GM12878 (cell line): Measurements from ENCODE around the gene LAMA2. TPM values are rescaled to one million over a fixed set of nuclear protein-coding genes. Genes with fewer than 3 reads are reported as not detected.

Experiments
- ATAC-seq: fragments of 200-7000 bp; cut with Tn5 transposase; 3 replicates; pipeline ENCODE4 v1.9.1; 2020; ENCODE audit warnings: mild to moderate bottlenecking, moderate library complexity
- BruUV-seq: library from RNA; stranded (reverse); fragments of 400-500 nt; replicated peaks from 2 replicates; lab custom pipeline; 2021; lab: Mats Ljungman, UMichigan
- CTCF ChIA-PET: fragments of 300-600 bp; sonication (Branson Sonifier 250); formaldehyde crosslinking; extraction: SDS; loops from one replicate; lab custom pipeline; 2021; ENCODE audit warnings: inconsistent platforms; lab: Yijun Ruan, JAX
- POLR2A ChIA-PET: fragments of 350-600 bp; formaldehyde crosslinking; extraction: SDS; loops from one replicate; lab custom pipeline; 2021; ENCODE audit warnings: inconsistent platforms; lab: Charles Lee
- RAD21 ChIA-PET: fragments of 300-600 bp; sonication (Branson Sonifier 250); formaldehyde crosslinking; loops from one replicate; lab custom pipeline; 2023; ENCODE audit warnings: antibody characterized with exemption; ENCODE audit not compliant: unreplicated experiment; lab: Charles Lee
- SMC1A ChIA-PET: fragments of 300-600 bp; sonication (Branson Sonifier 250); formaldehyde crosslinking; loops from one replicate; lab custom pipeline; 2023; ENCODE audit not compliant: unreplicated experiment, uncharacterized antibody; lab: Charles Lee
- DNase-seq: peaks from one replicate; pipeline ENCODE4 v3.0.0-alpha.2; 2011; ENCODE audit warnings: low read depth, low spot score
- FAIRE-seq: peaks from 3 replicates; lab custom pipeline; 2011; peaks lifted over from hg19 to GRCh38; lab: Jason Lieb, UNC
- H2AFZ ChIP-seq: 2 replicates; pipeline ENCODE4 v1.6.0; 2011; ENCODE audit warnings: low read depth, low read length, control low read depth; ENCODE audit not compliant: control insufficient read depth
- H3K27ac ChIP-seq: 2 replicates; pipeline ENCODE4 v1.5.1; 2011; ENCODE audit warnings: control low read depth; ENCODE audit not compliant: control insufficient read depth, insufficient read depth
- H3K27me3 ChIP-seq, 2 experiments: replicated peaks in 1 of 2; 2 replicates each; pipeline versions ENCODE4 v1.6.0 to v1.6.1; 2011; ENCODE audit warnings: low read length in 1 of 2; ENCODE audit not compliant: control insufficient read depth in 2 of 2, insufficient read depth in 2 of 2
- H3K36me3 ChIP-seq, 2 experiments: 2 replicates each; pipeline ENCODE4 v1.5.1; 2011; ENCODE audit warnings: low read length in 1 of 2; ENCODE audit not compliant: control insufficient read depth in 2 of 2, insufficient read depth in 2 of 2
- H3K4me1 ChIP-seq: 2 replicates; pipeline ENCODE4 v1.6.1; 2011; ENCODE audit warnings: mild to moderate bottlenecking, low read length, moderate library complexity, mixed read lengths; ENCODE audit not compliant: control insufficient read depth, insufficient read depth
- H3K4me2 ChIP-seq: 2 replicates; pipeline ENCODE4 v1.6.0; 2011; ENCODE audit warnings: control low read depth; ENCODE audit not compliant: control insufficient read depth, insufficient read depth
- H3K4me3 ChIP-seq: fragments of 200-600 bp; sonication (generic); 2 replicates; pipeline ENCODE4 v1.5.1; 2016
- H3K79me2 ChIP-seq: 2 replicates; pipeline ENCODE4 v1.6.0; 2011; ENCODE audit warnings: low read length; ENCODE audit not compliant: control insufficient read depth, insufficient read depth
- H3K9ac ChIP-seq: 2 replicates; pipeline ENCODE4 v1.8.0; 2011; ENCODE audit warnings: low read length, control low read depth, mixed read lengths; ENCODE audit not compliant: control insufficient read depth, insufficient read depth
- H3K9me3 ChIP-seq: replicated peaks from 3 replicates; pipeline ENCODE4 v1.5.1; 2011; ENCODE audit warnings: mild to moderate bottlenecking, low read length; ENCODE audit not compliant: control insufficient read depth, insufficient read depth
- H4K20me1 ChIP-seq: 2 replicates; pipeline ENCODE4 v1.6.0; 2011; ENCODE audit not compliant: control insufficient read depth, insufficient read depth
- ATF3 ChIP-seq: IDR thresholded peaks from 2 replicates; pipeline ENCODE4 v1.6.1; 2011; ENCODE audit warnings: low read depth, mild to moderate bottlenecking, low read length, moderate library complexity, borderline replicate concordance; ENCODE audit errors: extremely low read depth
- CTCF ChIP-seq, 3 experiments: IDR thresholded peaks in 2 of 3; conservative IDR thresholded peaks in 1 of 3; 2 replicates each; pipeline ENCODE4 v1.5.1; 2011; ENCODE audit warnings: low read depth in 3 of 3, low read length in 3 of 3, mild to moderate bottlenecking in 3 of 3, control low read depth in 2 of 3, moderate library complexity in 2 of 3, inconsistent platforms in 1 of 3, mixed read lengths in 1 of 3; ENCODE audit not compliant: control insufficient read depth in 2 of 3, insufficient read depth in 1 of 3; ENCODE audit errors: extremely low read depth in 1 of 3
- TBL1XR1 ChIP-seq: IDR thresholded peaks from 2 replicates; pipeline ENCODE4 v1.6.1; 2012; ENCODE audit warnings: low read depth, low read length, improper control_type of control experiment
- ZSCAN29 ChIP-seq: fragments of 450-650 bp; IDR thresholded peaks from 2 replicates; pipeline ENCODE4 v1.6.1; 2017; ENCODE audit warnings: mild to moderate bottlenecking, moderate library complexity
- WGBS: methylation state at CpG from one replicate; pipeline ENCODE4 v1.1.6; 2016; ENCODE audit warnings: low lambda C conversion rate; ENCODE audit not compliant: insufficient replicate concordance, insufficient coverage; ENCODE audit errors: missing lambda C conversion rate; 5-methylcytosine and 5-hydroxymethylcytosine counted together
- in situ Hi-C: fragments of 300-500 bp; cut with MboI; formaldehyde crosslinking; loops from 9 replicates; pipeline ENCODE4 v1.14.3; 2018; ENCODE audit warnings: mixed read lengths
- intact Hi-C: fragments of 100-400 bp; cut with micrococcal nuclease; formaldehyde crosslinking; loops from one replicate; pipeline ENCODE4 v1.14.2; 2022; ENCODE audit not compliant: unreplicated experiment
- polyA plus RNA-seq, 11 experiments: library from polyadenylated mRNA; depleted of rRNA in 4 of 11; unstranded in 6 of 11; stranded (reverse) in 5 of 11; fragments of >200 nt; fragmentation: Nextera tagmentation in 4 of 11; fragmentation: Illumina TruSeq in 1 of 11; extraction: Ambion mirVana in 4 of 11; extraction: Trizol in 1 of 11; gene quantifications; 1 replicate in 1 of 11; 2 replicates in 10 of 11; pipeline versions ENCODE4 v1.2.1 to v1.2.3, GENCODE V29; 2011 to 2016; ENCODE audit warnings: inconsistent platforms in 2 of 11, missing spikeins in 2 of 11, low read depth in 1 of 11
- total RNA-seq, 4 experiments: library from RNA; depleted of rRNA in 3 of 4; stranded (reverse); fragments of >200 nt in 3 of 4; fragmentation: Illumina TruSeq in 1 of 4; extraction: Trizol in 1 of 4; gene quantifications; 2 replicates each; pipeline versions ENCODE4 v1.2.1 to v1.2.3, GENCODE V29; 2013 to 2021

LAMA2 gene
- total and polyA plus RNA-seq, 10 of the 15 experiments (the other 5 are each of a cell fraction or from before 2014, with no cell fraction given) = 0.04 to 2.0 (median 0.37) TPM; not detected in 1

- no peaks in the 10 kb centered on the region for H3K27me3 ChIP-seq
- in situ Hi-C loops (no loop called here), intact Hi-C loops (no loop called here)
- H3K4me1 ChIP-seq = no peaks in the 10 kb centered on the region
- WGBS = 46% methylated on average over 4 of the region's 4 CpGs
- ChIA-PET RAD21 (no interaction called here), SMC1A (interaction anchor here (0.6 to 1.0 kb wide), 2 partner anchors 26 to 29 kb away, joined by 3 to 4 read pairs; no protein-coding TSS in a partner anchor), CTCF (interaction anchor here (0.6 kb wide), 1 partner anchor 144 kb away, joined by 3 read pairs; no protein-coding TSS in a partner anchor), POLR2A (interaction anchor here (0.7 kb wide), 1 partner anchor 36 kb away, joined by 3 read pairs; no protein-coding TSS in a partner anchor)
- H3K9me3 ChIP-seq = no peaks in the 10 kb centered on the region
- H3K4me3 ChIP-seq = no peak overlapping the region
- DNase-seq = no peak
- no peak overlapping the region for H3K9ac ChIP-seq
- no peaks in the 10 kb centered on the region for H4K20me1 ChIP-seq
- no peak for ATAC-seq
- H3K27ac ChIP-seq = no peak overlapping the region
- BruUV-seq = no TSS peak
- no peaks in the 10 kb centered on the region for H3K36me3 ChIP-seq
- TF ChIP-seq ATF3 (no peak), TBL1XR1 (no peak), ZSCAN29 (no peak), CTCF (IDR thresholded peaks at IDR 0.05 in 2 of 3, conservative IDR thresholded peaks at IDR 0.05 in 1 of 3; ENCODE audit: control insufficient read depth in 2 of 3, extremely low read depth in 1 of 3, insufficient read depth in 1 of 3, low read depth in 3 of 3, low read length in 3 of 3) (no peak)
- H3K79me2 ChIP-seq = no peaks in the 10 kb centered on the region
- H3K4me2 ChIP-seq = no peak overlapping the region
- no peak for FAIRE-seq
- no peak overlapping the region for H2AFZ ChIP-seq
Observed at GRCh38 chr6:129136751-129137150, 253.8 kb downstream of the LAMA2 start.
